Measurements from ENCODE around the gene PHF23. TPM values are rescaled to one million over a fixed set of nuclear protein-coding genes. Genes with fewer than 3 reads are reported as not detected.

PHF23 gene
- total RNA-seq, 4 donors from 2014 or later = 19.8 to 39.5 (median 35.8) TPM

GRCh38 chr17:7211491-7212273, 27.6 kb downstream of the PHF23 start:
- no peaks in the 10 kb centered on the region for H3K27me3 ChIP-seq
- 33 to 42% methylated on average over 27 to 35 of the region's 37 CpGs for WGBS, 2 donors
- TF ChIP-seq POLR2A (IDR thresholded peaks at IDR 0.05) (no peak), CTCF (IDR thresholded peaks at IDR 0.05) (no peak)
- no peak overlapping the region for H3K4me3 ChIP-seq (replicated peaks in 1 of 3)
- H3K27ac ChIP-seq = no peak overlapping the region
- no peaks in the 10 kb centered on the region for H3K9me3 ChIP-seq
- no peak for DNase-seq
- intact Hi-C loops (cut with DNase I) = no loop called here
- H3K4me1 ChIP-seq = peaks cover 13 to 35% of the 10 kb centered on the region in 2 donors
- no peaks in the 10 kb centered on the region for H3K36me3 ChIP-seq

GRCh38 chr17:7208754-7209460, 30.4 kb downstream of the PHF23 start:
- Histone ChIP-seq H3K36me3 (no peaks in the 10 kb centered on the region), H3K9me3 (no peaks in the 10 kb centered on the region), H3K27me3 (no peaks in the 10 kb centered on the region), H3K4me3 (replicated peaks in 1 of 3) (no peak overlapping the region), H3K4me1 (peaks cover 4 to 20% of the 10 kb centered on the region in 2 donors), H3K27ac (no peak overlapping the region)
- DNase-seq = no peak
- WGBS, 2 donors = 81 to 88% methylated on average over 9 of the region's 9 CpGs
- intact Hi-C loops (cut with DNase I) = no loop called here
- TF ChIP-seq CTCF (IDR thresholded peaks at IDR 0.05) (no peak), POLR2A (IDR thresholded peaks at IDR 0.05) (no peak)

- DNase-seq = no peak
These were observed 31.2 kb downstream of the PHF23 start for GRCh38 chr17:7208027-7208571.

DNA sequence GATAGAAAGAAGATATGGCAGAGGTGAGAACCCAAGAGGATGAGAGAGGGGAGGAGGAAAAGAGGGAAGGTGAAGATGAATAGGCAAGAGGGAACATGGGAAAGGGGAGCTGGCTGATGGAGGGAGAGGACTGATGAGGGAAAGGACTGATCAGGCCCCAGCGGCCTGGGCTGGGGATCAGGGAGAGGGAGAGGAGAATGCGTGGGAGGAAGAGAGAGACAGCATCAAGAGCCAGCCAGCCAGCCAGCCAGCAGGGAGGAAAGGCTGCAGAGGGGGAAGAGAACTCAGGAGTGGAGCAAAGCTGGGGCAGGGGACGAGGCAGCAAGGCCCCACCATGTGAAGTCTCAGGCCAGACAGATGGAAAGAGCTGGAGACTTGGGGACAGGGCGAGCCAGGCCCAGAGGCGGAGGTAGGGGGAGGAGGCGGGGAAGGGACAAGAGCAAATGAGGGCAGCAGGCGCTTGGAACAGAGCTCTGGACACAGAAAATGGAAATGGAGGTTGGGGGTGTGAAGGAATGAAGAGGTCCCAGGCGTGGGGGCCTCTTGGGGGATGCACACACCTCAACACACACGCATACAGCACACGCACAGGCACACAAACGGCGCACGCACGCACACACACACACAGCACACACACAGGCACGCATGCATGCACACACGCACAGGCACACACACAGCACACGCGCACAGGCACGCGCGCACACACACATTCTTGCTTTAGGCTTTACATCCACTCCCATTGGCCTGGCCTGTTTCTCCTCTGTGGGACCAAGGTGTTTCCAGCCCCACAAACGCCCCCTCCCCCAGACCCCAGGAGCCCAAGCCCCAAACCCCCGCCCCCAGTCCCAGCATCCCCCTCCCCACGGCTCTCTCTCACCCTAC, 31.9 kb downstream of the PHF23 start:
- Histone ChIP-seq H3K36me3 (peaks cover 3 to 6% of the 10 kb centered on the region in 2 donors), H3K4me1 (peaks cover 0 to 15% of the 10 kb centered on the region in 2 donors), H3K9me3 (no peaks in the 10 kb centered on the region), H3K4me3 (replicated peaks in 1 of 3) (no peak overlapping the region), H3K27me3 (no peaks in the 10 kb centered on the region), H3K27ac (no peak overlapping the region)
- DNase-seq = no peak
- intact Hi-C loops (cut with DNase I) = no loop called here
- TF ChIP-seq POLR2A (IDR thresholded peaks at IDR 0.05) (no peak), CTCF (IDR thresholded peaks at IDR 0.05) (no peak)
- WGBS, 2 donors = 80 to 88% methylated on average over 24 of the region's 24 CpGs

More at GRCh38 chr17:7208027-7208571, 31.2 kb downstream of the PHF23 start:
- Histone ChIP-seq H3K4me1 (peaks cover 0 to 15% of the 10 kb centered on the region in 2 donors), H3K36me3 (peaks cover 0 to 2% of the 10 kb centered on the region in 2 donors), H3K4me3 (replicated peaks in 1 of 3) (no peak overlapping the region), H3K27me3 (no peaks in the 10 kb centered on the region), H3K27ac (no peak overlapping the region), H3K9me3 (no peaks in the 10 kb centered on the region)
- 59 to 71% methylated on average over 13 to 20 of the region's 21 CpGs for WGBS, 2 donors
- intact Hi-C loops (cut with DNase I) = no loop called here
- TF ChIP-seq CTCF (IDR thresholded peaks at IDR 0.05) (no peak), POLR2A (IDR thresholded peaks at IDR 0.05) (no peak)

Data from thyroid gland (tissue), 4 donors.